Activated CD4-positive, alpha-beta memory T cell treated with anti-CD3 and anti-CD28 coated beads for 36 hours (primary cell): ENCODE data around the gene CBL. TPM values are rescaled to one million over a fixed set of nuclear protein-coding genes. Genes with fewer than 3 reads are reported as not detected.

Source experiments
- CTCF ChIA-PET: fragments of 350-600 bp; sonication (Branson Sonifier 250); formaldehyde crosslinking; loops from one replicate; lab custom pipeline; 2021; ENCODE audit warnings: antibody characterized with exemption, inconsistent platforms; lab: Charles Lee
- POLR2A ChIA-PET: fragments of 350-600 bp; sonication (Branson Sonifier 250); formaldehyde crosslinking; loops from one replicate; lab custom pipeline; 2021; ENCODE audit warnings: antibody characterized with exemption; lab: Charles Lee
- DNase-seq: peaks from one replicate; pipeline ENCODE4 v3.0.0-alpha.2; 2020
- H3K27ac Mint-ChIP-seq: one replicate; pipeline ENCODE4 v1.8.0; 2021; ENCODE audit warnings: mixed read lengths
- H3K27me3 Mint-ChIP-seq: one replicate; pipeline ENCODE4 v1.8.0; 2021; ENCODE audit warnings: mixed read lengths
- H3K36me3 Mint-ChIP-seq: one replicate; pipeline ENCODE4 v1.8.0; 2021; ENCODE audit warnings: mixed read lengths
- H3K4me1 Mint-ChIP-seq: one replicate; pipeline ENCODE4 v1.8.0; 2021; ENCODE audit warnings: low read depth, mixed read lengths
- H3K4me3 Mint-ChIP-seq: one replicate; pipeline ENCODE4 v1.8.0; 2021; ENCODE audit warnings: mild to moderate bottlenecking, mixed read lengths
- H3K9me3 Mint-ChIP-seq: one replicate; pipeline ENCODE4 v1.8.0; 2021; ENCODE audit warnings: mixed read lengths
- intact Hi-C: fragments of 100-400 bp; cut with micrococcal nuclease; formaldehyde crosslinking; loops from one replicate; pipeline ENCODE4 v1.15.1; 2023
- total RNA-seq, 2 experiments: library from RNA; stranded (reverse); gene quantifications; one replicate each; pipeline ENCODE4 v1.2.3, GENCODE V29; 2021

Gene CBL
- total RNA-seq, 2 experiments from 2014 or later, result 30.8 to 31.2 TPM

DNA sequence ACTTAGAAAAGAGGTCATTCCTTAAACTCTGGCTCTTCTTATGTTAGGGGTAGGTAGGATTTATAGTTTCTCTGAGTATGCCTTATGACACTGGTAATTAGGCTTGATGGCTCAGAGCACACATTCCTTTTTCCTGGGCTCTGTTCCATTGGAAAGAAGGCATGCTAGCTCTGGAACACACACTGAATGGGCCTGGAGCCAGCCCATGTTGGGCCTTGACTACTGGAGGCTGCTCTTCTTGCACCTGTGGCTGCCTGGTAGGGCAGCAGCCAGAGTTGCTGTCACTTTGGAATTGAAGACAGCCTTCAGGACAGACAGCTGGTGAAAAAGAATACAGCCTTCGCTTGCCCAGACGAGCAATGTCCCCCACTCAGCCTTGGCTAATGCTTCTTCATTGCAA, 92.6 kb downstream of the CBL start:
- ChIA-PET POLR2A (no interaction called here), CTCF (interaction anchor here (2.6 kb wide), 1 partner anchor 39 kb away, joined by 10 read pairs; no protein-coding TSS in a partner anchor)
- Mint-ChIP-seq H3K9me3 (no peaks in the 10 kb centered on the region), H3K27ac (no peak overlapping the region), H3K27me3 (no peaks in the 10 kb centered on the region), H3K4me1 (no peaks in the 10 kb centered on the region), H3K36me3 (peaks cover 46% of the 10 kb centered on the region), H3K4me3 (no peak overlapping the region)
- intact Hi-C loops, result no loop called here
- no peak for DNase-seq

DNA sequence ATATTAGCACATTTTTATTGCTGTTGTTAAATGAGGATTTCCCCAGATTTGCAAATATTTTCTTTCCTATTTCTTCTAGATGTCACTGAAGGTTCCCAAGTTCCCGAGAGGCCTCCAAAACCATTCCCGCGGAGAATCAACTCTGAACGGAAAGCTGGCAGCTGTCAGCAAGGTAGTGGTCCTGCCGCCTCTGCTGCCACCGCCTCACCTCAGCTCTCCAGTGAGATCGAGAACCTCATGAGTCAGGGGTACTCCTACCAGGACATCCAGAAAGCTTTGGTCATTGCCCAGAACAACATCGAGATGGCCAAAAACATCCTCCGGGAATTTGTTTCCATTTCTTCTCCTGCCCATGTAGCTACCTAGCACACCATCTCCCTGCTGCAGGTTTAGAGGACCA, 93.3 kb downstream of the CBL start:
- H3K27ac Mint-ChIP-seq, result no peak overlapping the region
- ChIA-PET CTCF (interaction anchor here (1.1 to 2.6 kb wide), 3 partner anchors 15 to 38 kb away, joined by 4 to 10 read pairs (median 6); no protein-coding TSS in a partner anchor), POLR2A (no interaction called here)

GRCh38 chr11:119300198-119300964, 94.2 kb downstream of the CBL start:
- CTCF ChIA-PET, result interaction anchor here (0.8 to 2.6 kb wide), 5 partner anchors 16 to 167 kb away, joined by 3 to 10 read pairs (median 4); no protein-coding TSS in a partner anchor
- peaks cover 50% of the 10 kb centered on the region for H3K36me3 Mint-ChIP-seq
- no peaks in the 10 kb centered on the region for H3K27me3 Mint-ChIP-seq

More for the DNA sequence above, 93.3 kb downstream of the CBL start:
- Mint-ChIP-seq H3K4me1 (no peaks in the 10 kb centered on the region), H3K4me3 (no peak overlapping the region), H3K27me3 (no peaks in the 10 kb centered on the region), H3K36me3 (peaks cover 51% of the 10 kb centered on the region), H3K9me3 (no peaks in the 10 kb centered on the region)
- intact Hi-C loops, result no loop called here
- DNase-seq, result no peak

DNA sequence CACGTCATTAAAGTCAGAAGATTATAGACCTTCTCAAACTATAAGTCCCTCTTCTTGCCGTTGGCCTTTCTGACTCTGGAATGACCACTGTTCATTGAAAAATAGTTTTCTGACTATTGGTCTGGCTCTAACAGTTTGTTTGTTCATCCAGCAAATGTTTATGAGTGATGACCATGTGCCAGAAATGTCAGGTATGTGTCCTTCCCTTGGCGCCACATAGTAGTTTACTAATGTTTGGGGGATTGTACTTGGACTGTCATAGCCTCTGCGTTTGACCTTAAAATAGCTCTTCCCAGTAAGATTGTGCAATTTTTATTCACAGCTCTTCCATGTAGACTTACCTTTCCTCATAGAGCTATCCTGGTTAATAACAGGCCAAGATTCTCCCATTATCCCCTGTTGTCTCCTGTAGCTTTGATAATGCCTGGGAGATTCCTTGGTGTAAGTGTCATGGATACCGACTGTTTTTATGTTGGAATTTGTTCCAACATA, 97.1 kb downstream of the CBL start:
- intact Hi-C loops, result no loop called here
- Mint-ChIP-seq H3K9me3 (no peaks in the 10 kb centered on the region), H3K27me3 (no peaks in the 10 kb centered on the region), H3K4me1 (peaks cover 22% of the 10 kb centered on the region), H3K36me3 (peaks cover 46% of the 10 kb centered on the region), H3K27ac (no peak overlapping the region), H3K4me3 (no peak overlapping the region)
- ChIA-PET CTCF (interaction anchor here (1.0 to 2.0 kb wide), 2 partner anchors 21 to 35 kb away, joined by 3 to 8 read pairs; no protein-coding TSS in a partner anchor), POLR2A (no interaction called here)
- no peak for DNase-seq

More at GRCh38 chr11:119300198-119300964, 94.2 kb downstream of the CBL start:
- intact Hi-C loops, result no loop called here
- POLR2A ChIA-PET, result interaction anchor here (0.6 kb wide), 1 partner anchor 143 kb away, joined by 3 read pairs; no protein-coding TSS in a partner anchor
- no peak overlapping the region for H3K27ac Mint-ChIP-seq
- no peak overlapping the region for H3K4me3 Mint-ChIP-seq
- DNase-seq, result no peak
- peaks cover 4% of the 10 kb centered on the region for H3K4me1 Mint-ChIP-seq
- H3K9me3 Mint-ChIP-seq, result no peaks in the 10 kb centered on the region

- no peaks in the 10 kb centered on the region for H3K27me3 Mint-ChIP-seq
- peak overlapping the region; percentile 85 for H3K27ac Mint-ChIP-seq
- peaks cover 22% of the 10 kb centered on the region for H3K4me1 Mint-ChIP-seq
- H3K9me3 Mint-ChIP-seq, result no peaks in the 10 kb centered on the region
- no peak for DNase-seq
- intact Hi-C loops, result loop anchor here (1.0 to 2.0 kb wide), 3 partner anchors 10 to 98 kb away; no protein-coding TSS in a partner anchor
- ChIA-PET POLR2A (interaction anchor here (1.3 kb wide), 1 partner anchor 10 kb away, joined by 5 read pairs; no protein-coding TSS in a partner anchor), CTCF (interaction anchor here (0.7 to 3.2 kb wide), 5 partner anchors 15 to 50 kb away, joined by 3 to 26 read pairs (median 5); no protein-coding TSS in a partner anchor)
- peaks cover 29% of the 10 kb centered on the region for H3K36me3 Mint-ChIP-seq
- no peak overlapping the region for H3K4me3 Mint-ChIP-seq
Measured at GRCh38 chr11:119305556-119306372, 99.6 kb downstream of the CBL start.

DNA sequence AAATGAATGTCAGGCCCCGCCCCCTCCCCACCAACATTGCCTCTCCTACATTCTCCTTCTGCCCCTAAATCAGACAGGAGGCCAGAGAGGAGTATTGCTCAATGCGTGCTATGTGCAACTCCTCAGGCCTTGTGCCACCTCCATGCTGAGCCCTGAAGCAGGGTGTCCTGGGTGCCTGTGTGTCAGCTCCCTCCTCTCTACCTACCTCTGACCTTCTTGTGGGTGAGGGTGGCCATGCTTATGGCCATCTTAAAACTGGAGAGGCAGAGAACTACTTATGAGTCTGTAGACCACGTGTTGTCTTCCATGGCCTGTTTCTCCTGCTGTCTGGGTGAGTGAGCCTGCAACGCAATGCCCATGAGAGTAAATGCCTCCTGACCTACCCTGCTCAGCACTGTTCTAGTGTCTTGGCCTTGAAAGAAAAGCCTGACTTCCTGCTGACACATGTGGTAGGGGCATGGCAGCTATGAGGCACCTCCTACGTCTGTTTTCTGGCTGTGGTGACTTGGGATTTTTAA, 100.3 kb downstream of the CBL start:
- peak; percentile 57 for DNase-seq
- Mint-ChIP-seq H3K27ac (peak overlapping the region; percentile 85), H3K4me3 (no peak overlapping the region), H3K9me3 (no peaks in the 10 kb centered on the region), H3K4me1 (peaks cover 22% of the 10 kb centered on the region), H3K27me3 (no peaks in the 10 kb centered on the region), H3K36me3 (peaks cover 23% of the 10 kb centered on the region)
- POLR2A ChIA-PET, result interaction anchor here (1.3 kb wide), 1 partner anchor 9 kb away, joined by 5 read pairs; no protein-coding TSS in a partner anchor
- CTCF ChIA-PET, result interaction anchor here (0.7 to 3.2 kb wide), 6 partner anchors 13 to 40 kb away, joined by 3 to 26 read pairs (median 4); no protein-coding TSS in a partner anchor
- intact Hi-C loops, result loop anchor here (1.0 to 2.0 kb wide), 3 partner anchors 9 to 99 kb away; no protein-coding TSS in a partner anchor

- intact Hi-C loops, result loop anchor here (2.0 kb wide), 1 partner anchor 44 kb away; no protein-coding TSS in a partner anchor
- Mint-ChIP-seq H3K27ac (peak overlapping the region; percentile 85), H3K27me3 (no peaks in the 10 kb centered on the region), H3K4me3 (no peak overlapping the region), H3K36me3 (peaks cover 21% of the 10 kb centered on the region), H3K9me3 (no peaks in the 10 kb centered on the region), H3K4me1 (peaks cover 22% of the 10 kb centered on the region)
- CTCF ChIA-PET, result interaction anchor here (0.7 to 3.2 kb wide), 6 partner anchors 12 to 33 kb away, joined by 3 to 26 read pairs (median 4); no protein-coding TSS in a partner anchor
- no peak for DNase-seq
- POLR2A ChIA-PET, result interaction anchor here (0.6 to 1.3 kb wide), 2 partner anchors 81 to 169 kb away, joined by 3 to 6 read pairs; no protein-coding TSS in a partner anchor
Measured at GRCh38 chr11:119307219-119307618, 101.1 kb downstream of the CBL start.

- no peak overlapping the region for H3K4me3 Mint-ChIP-seq
- no peak overlapping the region for H3K27ac Mint-ChIP-seq
- ChIA-PET CTCF (interaction anchor here (0.7 to 3.2 kb wide), 7 partner anchors 13 to 139 kb away, joined by 3 to 26 read pairs (median 3); partner anchors contain the start of gene CBL), POLR2A (interaction anchor here (0.6 to 1.3 kb wide), 3 partner anchors 11 to 169 kb away, joined by 3 to 6 read pairs (median 4); no protein-coding TSS in a partner anchor)
- no peaks in the 10 kb centered on the region for H3K27me3 Mint-ChIP-seq
- intact Hi-C loops, result loop anchor here (2.0 kb wide), 1 partner anchor 45 kb away; no protein-coding TSS in a partner anchor
- H3K9me3 Mint-ChIP-seq, result no peaks in the 10 kb centered on the region
- DNase-seq, result no peak
- H3K36me3 Mint-ChIP-seq, result peaks cover 16% of the 10 kb centered on the region
- H3K4me1 Mint-ChIP-seq, result peaks cover 22% of the 10 kb centered on the region
Measured at GRCh38 chr11:119307974-119308373, 101.8 kb downstream of the CBL start.

DNA sequence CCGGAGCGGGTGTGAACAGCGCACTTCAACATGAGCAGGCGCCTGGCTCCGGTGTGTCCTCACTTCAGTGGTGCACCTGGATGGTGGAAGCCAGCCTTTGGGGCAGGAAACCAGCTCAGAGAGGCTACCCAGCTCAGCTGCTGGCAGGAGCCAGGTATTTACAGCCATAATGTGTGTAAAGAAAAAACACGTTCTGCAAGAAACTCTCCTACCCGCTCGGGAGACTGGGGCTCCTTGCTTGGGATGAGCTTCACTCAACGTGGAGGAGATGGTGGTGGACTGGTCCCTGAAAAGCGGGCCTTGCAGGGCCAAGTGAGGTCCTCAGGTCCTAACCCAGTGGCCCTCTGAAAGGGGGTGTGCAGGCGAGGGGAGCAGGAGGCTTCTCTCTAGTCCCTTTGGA, 103.3 kb downstream of the CBL start:
- no peaks in the 10 kb centered on the region for H3K9me3 Mint-ChIP-seq
- peaks cover 22% of the 10 kb centered on the region for H3K4me1 Mint-ChIP-seq
- ChIA-PET CTCF (no interaction called here), POLR2A (interaction anchor here (0.8 kb wide), 1 partner anchor 104 kb away, joined by 3 read pairs; no protein-coding TSS in a partner anchor)
- peaks cover 6% of the 10 kb centered on the region for H3K36me3 Mint-ChIP-seq
- H3K27me3 Mint-ChIP-seq, result peaks cover 3% of the 10 kb centered on the region
- H3K27ac Mint-ChIP-seq, result no peak overlapping the region
- no peak overlapping the region for H3K4me3 Mint-ChIP-seq
- DNase-seq, result no peak
- intact Hi-C loops, result no loop called here

DNA sequence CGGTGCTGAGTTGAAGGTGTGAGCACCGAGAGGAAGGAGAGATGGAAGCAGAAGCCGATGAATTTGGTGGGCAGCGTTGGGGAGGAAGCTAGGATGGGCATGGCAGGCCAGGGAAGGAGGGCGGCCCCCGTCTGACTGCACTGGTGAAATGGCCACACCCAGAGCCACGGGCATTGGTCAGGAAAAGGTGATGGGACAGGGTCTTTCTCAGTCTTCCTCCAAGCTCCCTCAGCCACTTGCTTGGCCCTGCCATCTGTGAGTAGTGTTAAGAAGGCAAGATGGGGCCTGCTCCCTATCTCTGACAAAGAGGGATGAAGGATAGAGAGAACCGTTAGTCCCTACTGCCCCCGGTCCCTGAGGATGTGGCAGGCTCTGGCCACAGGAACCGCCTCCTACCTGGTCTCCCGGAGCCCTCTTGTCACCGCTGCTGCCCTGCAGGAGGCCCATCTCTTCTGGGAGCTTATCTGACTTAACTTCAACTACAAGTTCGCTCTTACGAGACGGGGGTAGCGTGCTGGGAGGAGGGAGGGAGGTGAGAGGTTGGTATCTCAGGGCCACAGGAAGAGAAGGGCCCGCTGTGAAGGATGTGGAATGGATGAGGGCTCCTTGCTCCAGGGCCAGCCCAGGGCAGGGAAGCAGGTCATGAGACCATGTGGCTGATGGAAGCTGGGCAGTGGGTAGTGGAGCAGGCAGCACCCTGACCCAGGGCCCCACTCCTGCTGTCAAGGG, 104.0 kb downstream of the CBL start:
- Mint-ChIP-seq H3K27ac (no peak overlapping the region), H3K36me3 (peaks cover 5% of the 10 kb centered on the region), H3K4me1 (peaks cover 21% of the 10 kb centered on the region), H3K4me3 (no peak overlapping the region), H3K27me3 (peaks cover 3% of the 10 kb centered on the region), H3K9me3 (no peaks in the 10 kb centered on the region)
- intact Hi-C loops, result no loop called here
- CTCF ChIA-PET, result no interaction called here
- DNase-seq, result no peak
- POLR2A ChIA-PET, result interaction anchor here (0.8 kb wide), 1 partner anchor 104 kb away, joined by 3 read pairs; no protein-coding TSS in a partner anchor
